DLD1 (cell line): Measurements from ENCODE around the gene USP4.
"Not testable (repeated sequence)": the region's sequence is repeated elsewhere in the genome, so short reads cannot be mapped to it uniquely, and the experiment has no call there.

Source experiments
- in situ Hi-C: cut with HindIII; loops from 2 replicates; pipeline ENCODE4 v1.10.0; 2017; ENCODE audit warnings: low sequenced_read_pairs

USP4 gene

GRCh38 chr3:49352281-49352680 is 12.4 kb upstream of the USP4 start:
- in situ Hi-C loops, result no loop called here

- in situ Hi-C loops, result no loop called here
Measured at GRCh38 chr3:49351521-49352011, 11.7 kb upstream of the USP4 start.

GRCh38 chr3:49349348-49350114 is 9.7 kb upstream of the USP4 start:
- in situ Hi-C loops, result no loop called here

- in situ Hi-C loops, result not testable (repeated sequence)
Measured at GRCh38 chr3:49348361-49348760, 8.5 kb upstream of the USP4 start.

GRCh38 chr3:49346797-49347251 is 7.0 kb upstream of the USP4 start:
- in situ Hi-C loops, result no loop called here

GRCh38 chr3:49343163-49343562 is 3.3 kb upstream of the USP4 start:
- in situ Hi-C loops, result no loop called here

- in situ Hi-C loops, result no loop called here
Measured at GRCh38 chr3:49341996-49342395, 2.1 kb upstream of the USP4 start.

GRCh38 chr3:49339581-49339940 is 292 bp downstream of the USP4 start:
- in situ Hi-C loops, result no loop called here

- in situ Hi-C loops, result no loop called here
Measured at GRCh38 chr3:49333916-49334633, 5.8 kb downstream of the USP4 start.

- in situ Hi-C loops, result no loop called here
Measured at GRCh38 chr3:49333091-49333490, 6.8 kb downstream of the USP4 start.

GRCh38 chr3:49329186-49329585 is 10.7 kb downstream of the USP4 start:
- in situ Hi-C loops, result no loop called here

- in situ Hi-C loops, result not testable (repeated sequence)
Measured at GRCh38 chr3:49328350-49328749, 11.5 kb downstream of the USP4 start.

GRCh38 chr3:49327485-49327884 is 12.4 kb downstream of the USP4 start:
- in situ Hi-C loops, result no loop called here

GRCh38 chr3:49324768-49325167 is 15.1 kb downstream of the USP4 start:
- in situ Hi-C loops, result no loop called here

- in situ Hi-C loops, result no loop called here
Measured at GRCh38 chr3:49316696-49317457, 23.0 kb downstream of the USP4 start.

GRCh38 chr3:49313896-49314688 is 25.8 kb downstream of the USP4 start:
- in situ Hi-C loops, result no loop called here

GRCh38 chr3:49311283-49311682 is 28.6 kb downstream of the USP4 start:
- in situ Hi-C loops, result no loop called here

- in situ Hi-C loops, result no loop called here
Measured at GRCh38 chr3:49310677-49311076, 29.2 kb downstream of the USP4 start.

GRCh38 chr3:49305608-49306007 is 34.2 kb downstream of the USP4 start:
- in situ Hi-C loops, result no loop called here

GRCh38 chr3:49302613-49303012 is 37.2 kb downstream of the USP4 start:
- in situ Hi-C loops, result no loop called here

- in situ Hi-C loops, result no loop called here
Measured at GRCh38 chr3:49300595-49300994, 39.3 kb downstream of the USP4 start.
